Neural cell (in vitro differentiated cells): Measurements from ENCODE around the gene TULP4.

Source experiments
- CTCF ChIP-seq: fragments of 450-650 bp; IDR thresholded peaks from 2 replicates; pipeline ENCODE4 v1.5.1; 2014; ENCODE audit warnings: antibody characterized with exemption, mild to moderate bottlenecking, moderate library complexity; ENCODE audit not compliant: poor library complexity, severe bottlenecking
- EP300 ChIP-seq: fragments of 450-650 bp; conservative IDR thresholded peaks from 2 replicates; pipeline ENCODE4 v1.6.1; 2014; ENCODE audit warnings: antibody characterized with exemption, mild to moderate bottlenecking, moderate library complexity; ENCODE audit not compliant: poor library complexity, severe bottlenecking
- EZH2 ChIP-seq: fragments of 200-600, 300-800 bp; shearing (Covaris generic), sonication (generic); IDR thresholded peaks from 2 replicates; pipeline ENCODE4 v1.6.1; 2014; ENCODE audit warnings: antibody characterized with exemption, low read length, borderline replicate concordance, mild to moderate bottlenecking; ENCODE audit not compliant: insufficient read depth, poor library complexity, severe bottlenecking
- MXI1 ChIP-seq: fragments of 450-650 bp; conservative IDR thresholded peaks from 2 replicates; pipeline ENCODE4 v1.6.1; 2014; ENCODE audit warnings: antibody characterized with exemption, mild to moderate bottlenecking; ENCODE audit not compliant: poor library complexity, severe bottlenecking
- POLR2AphosphoS5 ChIP-seq: IDR thresholded peaks from 2 replicates; pipeline ENCODE4 v1.6.1; 2012
- RAD21 ChIP-seq: fragments of 450-650 bp; conservative IDR thresholded peaks from 2 replicates; pipeline ENCODE4 v1.6.1; 2014; ENCODE audit warnings: antibody characterized with exemption, mild to moderate bottlenecking, moderate library complexity
- REST ChIP-seq: IDR thresholded peaks from 2 replicates; pipeline ENCODE4 v1.6.1; 2012; ENCODE audit warnings: borderline replicate concordance
- TAF1 ChIP-seq: IDR thresholded peaks from 2 replicates; pipeline ENCODE4 v1.6.1; 2012; ENCODE audit warnings: low read depth

DNA sequence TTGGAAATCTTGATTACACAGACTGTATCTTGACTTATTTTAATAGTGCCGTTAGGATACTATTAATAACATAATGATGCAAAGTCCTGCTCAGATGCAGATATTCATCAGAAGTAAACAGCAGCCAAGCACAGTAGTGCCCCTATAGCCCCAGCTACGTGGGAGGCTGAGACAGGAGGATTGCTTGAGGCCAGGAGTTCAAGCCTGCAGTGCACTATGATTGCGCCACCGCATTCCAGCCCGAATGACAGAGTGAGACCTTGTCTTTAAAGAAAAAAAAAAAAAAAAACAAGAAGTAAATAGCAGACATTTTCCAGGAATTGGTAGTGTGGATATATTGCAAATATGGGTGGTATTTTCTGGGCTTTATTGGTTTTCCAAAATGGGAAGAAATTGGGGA is 61.8 kb downstream of the TULP4 start:
- TF ChIP-seq REST (no peak), CTCF (no peak), EZH2 (no peak), RAD21 (no peak), EP300 (no peak), MXI1 (no peak), TAF1 (no peak), POLR2AphosphoS5 (no peak)
